ENCODE data around the gene ADAT3.
"Not testable (repeated sequence)": the region's sequence is repeated elsewhere in the genome, so short reads cannot be mapped to it uniquely, and the experiment has no call there.

Gene ADAT3

DNA sequence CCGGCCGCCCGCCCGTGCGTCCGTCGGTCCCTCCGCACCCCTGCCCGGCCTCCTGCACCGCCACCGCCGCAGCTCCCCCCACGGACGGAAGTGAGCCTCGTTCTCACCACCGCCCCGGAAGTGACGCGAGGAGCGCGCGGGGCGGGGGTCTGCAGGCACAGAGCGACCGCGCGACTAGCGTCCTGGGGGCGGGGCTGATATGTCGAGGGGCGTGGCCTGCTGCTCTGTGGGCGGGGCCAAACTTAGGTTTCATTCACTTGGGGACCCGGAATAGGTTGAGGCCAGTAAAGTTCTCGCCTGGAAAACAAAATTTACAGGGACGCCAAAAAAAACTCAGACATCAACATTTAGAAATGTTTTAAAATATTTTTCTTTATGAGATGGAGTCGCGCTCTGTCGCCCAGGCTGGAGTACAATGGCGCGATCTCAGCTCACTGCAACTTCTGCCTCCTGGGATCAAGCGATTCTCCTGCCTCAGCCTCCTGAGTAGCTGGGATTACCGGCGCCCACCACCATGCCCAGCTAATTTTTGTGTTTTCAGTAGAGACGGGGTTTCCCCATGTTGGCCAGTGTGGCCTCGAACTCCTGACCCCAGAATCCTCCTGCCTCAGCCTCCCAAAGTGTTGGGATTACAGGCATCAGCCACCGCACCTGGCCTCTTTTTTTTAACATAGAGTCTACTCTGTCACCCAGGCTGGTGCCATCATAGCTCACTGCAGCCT lies 19.6 kb upstream of the ADAT3 start, which contains the start of gene ABHD17A:
Gene ABHD17A, minus strand, starts transcription at position 99 of the 722 bp plus-strand sequence. CDS start 3,930 bp downstream, outside the sequence.
- H3K4me2 ChIP-seq (ENCODE audit: low read length, poor library complexity, severe bottlenecking) = peak within 1 kb of the TSS; percentile 68
- peak within 1 kb of the TSS; percentile 7 for H3K27ac ChIP-seq (ENCODE audit: low read length, poor library complexity, severe bottlenecking)
- peak within 1 kb of the TSS; percentile 94 for H3K9ac ChIP-seq (ENCODE audit: low read length)
- H2AFZ ChIP-seq (ENCODE audit: low read depth, low read length); H2BK15ac ChIP-seq (ENCODE audit: low read depth, poor library complexity, severe bottlenecking); H3K27me3 ChIP-seq (ENCODE audit: control insufficient read depth in 1 of 2, insufficient read depth in 1 of 2, low read length in 2 of 2); H3K79me1 ChIP-seq (replicated peaks; ENCODE audit: low read length, poor library complexity, severe bottlenecking); H4K8ac ChIP-seq (ENCODE audit: low read length); H2AK5ac ChIP-seq (ENCODE audit: low read length, severe bottlenecking); H3K9me3 ChIP-seq (ENCODE audit: control insufficient read depth, low read length); H2BK5ac ChIP-seq (ENCODE audit: low read depth, low read length, poor library complexity, severe bottlenecking): not testable (repeated sequence)
- H2BK120ac ChIP-seq (ENCODE audit: low read depth, low read length) = peak within 1 kb of the TSS; percentile 68
- DNase-seq = peak; percentile 91
- H3K18ac ChIP-seq (ENCODE audit: low read depth in 1 of 2, low read length in 2 of 2) = peak within 1 kb of the TSS; percentile 80 to 91
- peak within 1 kb of the TSS in 1 of 2 experiments; percentile 87 for H3K14ac ChIP-seq (ENCODE audit: low read length in 2 of 2)
- peak within 1 kb of the TSS; percentile 76 for H4K91ac ChIP-seq (ENCODE audit: low read length)
- peak within 1 kb of the TSS; percentile 90 to 91 for H3K4me3 ChIP-seq (ENCODE audit: insufficient read depth in 1 of 2, low read depth in 1 of 2, low read length in 2 of 2)
- H3K23ac ChIP-seq (ENCODE audit: low read length in 2 of 2) = peak within 1 kb of the TSS in 1 of 2 experiments; percentile 85
- peaks cover 29% of the 10 kb centered on the region for H3K4me1 ChIP-seq (ENCODE audit: control insufficient read depth, insufficient read depth, low read depth, low read length)
- peak within 1 kb of the TSS in 1 of 2 experiments; percentile 25 for H2BK12ac ChIP-seq (ENCODE audit: low read length in 2 of 2)
- 26% methylated on average over 39 of the region's 46 CpGs for WGBS
- peak within 1 kb of the TSS; percentile 89 to 98 for H3K4ac ChIP-seq (ENCODE audit: low read depth in 1 of 2, low read length in 2 of 2)
- H3K36me3 ChIP-seq (ENCODE audit: control insufficient read depth in 1 of 2, insufficient read depth in 2 of 2, low read depth in 1 of 2, low read length in 2 of 2) = peaks cover 0 to 19% of the 10 kb centered on the region in 2 experiments

DNA sequence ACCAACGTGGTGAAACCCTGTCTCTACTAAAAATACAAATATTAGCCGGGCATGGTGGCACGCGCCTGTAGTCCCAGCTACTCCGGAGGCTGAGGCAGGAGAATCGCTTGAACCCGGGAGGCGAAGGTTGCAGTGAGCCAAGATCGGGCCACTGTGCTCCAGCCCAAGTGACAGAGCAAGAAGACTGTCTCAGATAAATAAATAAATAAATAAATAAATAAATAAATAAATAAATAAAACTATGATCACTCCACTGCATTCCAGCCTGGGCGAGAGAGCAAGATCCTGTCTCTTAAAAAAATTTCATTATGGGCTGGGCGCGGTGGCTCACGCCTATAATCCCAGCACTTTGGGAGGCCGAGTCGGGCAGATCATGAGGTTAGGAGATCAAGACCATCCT lies 18.8 kb upstream of the ADAT3 start:
- H3K9ac ChIP-seq (ENCODE audit: low read length); H3K27me3 ChIP-seq (ENCODE audit: control insufficient read depth in 1 of 2, insufficient read depth in 1 of 2, low read length in 2 of 2); H4K8ac ChIP-seq (ENCODE audit: low read length); H2AK5ac ChIP-seq (ENCODE audit: low read length, severe bottlenecking); H4K91ac ChIP-seq (ENCODE audit: low read length); H3K9me3 ChIP-seq (ENCODE audit: control insufficient read depth, low read length); H3K14ac ChIP-seq (ENCODE audit: low read length in 2 of 2); H3K4me2 ChIP-seq (ENCODE audit: low read length, poor library complexity, severe bottlenecking); H3K27ac ChIP-seq (ENCODE audit: low read length, poor library complexity, severe bottlenecking); H3K23ac ChIP-seq (ENCODE audit: low read length in 2 of 2); H2BK15ac ChIP-seq (ENCODE audit: low read depth, poor library complexity, severe bottlenecking); H2BK120ac ChIP-seq (ENCODE audit: low read depth, low read length); H3K79me1 ChIP-seq (replicated peaks; ENCODE audit: low read length, poor library complexity, severe bottlenecking); DNase-seq; H2AFZ ChIP-seq (ENCODE audit: low read depth, low read length); H3K4ac ChIP-seq (ENCODE audit: low read depth in 1 of 2, low read length in 2 of 2); H3K18ac ChIP-seq (ENCODE audit: low read depth in 1 of 2, low read length in 2 of 2); H3K4me3 ChIP-seq (ENCODE audit: insufficient read depth in 1 of 2, low read depth in 1 of 2, low read length in 2 of 2); H2BK5ac ChIP-seq (ENCODE audit: low read depth, low read length, poor library complexity, severe bottlenecking); H2BK12ac ChIP-seq (ENCODE audit: low read length in 2 of 2): not testable (repeated sequence)
- peaks cover 27% of the 10 kb centered on the region for H3K4me1 ChIP-seq (ENCODE audit: control insufficient read depth, insufficient read depth, low read depth, low read length)
- WGBS = 97% methylated on average over 14 of the region's 15 CpGs
- peaks cover 0 to 13% of the 10 kb centered on the region in 2 experiments for H3K36me3 ChIP-seq (ENCODE audit: control insufficient read depth in 1 of 2, insufficient read depth in 2 of 2, low read depth in 1 of 2, low read length in 2 of 2)

- Histone ChIP-seq H3K9me3 (ENCODE audit: control insufficient read depth, low read length) (no peaks in the 10 kb centered on the region), H3K4me1 (ENCODE audit: control insufficient read depth, insufficient read depth, low read depth, low read length) (peaks cover 11% of the 10 kb centered on the region), H3K9ac (ENCODE audit: low read length) (no peak overlapping the region), H3K4me2 (ENCODE audit: low read length, poor library complexity, severe bottlenecking) (no peak overlapping the region), H2BK120ac (ENCODE audit: low read depth, low read length) (no peak overlapping the region), H3K23ac (ENCODE audit: low read length in 2 of 2) (no peak overlapping the region), H3K79me1 (replicated peaks; ENCODE audit: low read length, poor library complexity, severe bottlenecking) (no peaks in the 10 kb centered on the region), H3K27me3 (ENCODE audit: control insufficient read depth in 1 of 2, insufficient read depth in 1 of 2, low read length in 2 of 2) (no peaks in the 10 kb centered on the region), H4K8ac (ENCODE audit: low read length) (no peak overlapping the region), H3K27ac (ENCODE audit: low read length, poor library complexity, severe bottlenecking) (no peak overlapping the region), H2BK5ac (ENCODE audit: low read depth, low read length, poor library complexity, severe bottlenecking) (no peak overlapping the region), H2AFZ (ENCODE audit: low read depth, low read length) (no peak overlapping the region), H3K14ac (ENCODE audit: low read length in 2 of 2) (no peak overlapping the region), H2BK15ac (ENCODE audit: low read depth, poor library complexity, severe bottlenecking) (no peak overlapping the region), H3K36me3 (ENCODE audit: control insufficient read depth in 1 of 2, insufficient read depth in 2 of 2, low read depth in 1 of 2, low read length in 2 of 2) (peaks cover 0 to 4% of the 10 kb centered on the region in 2 experiments), H3K4me3 (ENCODE audit: insufficient read depth in 1 of 2, low read depth in 1 of 2, low read length in 2 of 2) (no peak overlapping the region), H3K18ac (ENCODE audit: low read depth in 1 of 2, low read length in 2 of 2) (no peak overlapping the region), H2BK12ac (ENCODE audit: low read length in 2 of 2) (no peak overlapping the region), H3K4ac (ENCODE audit: low read depth in 1 of 2, low read length in 2 of 2) (no peak overlapping the region), H4K91ac (ENCODE audit: low read length) (no peak overlapping the region), H2AK5ac (ENCODE audit: low read length, severe bottlenecking) (no peak overlapping the region)
- DNase-seq = no peak
- 89% methylated on average over 3 of the region's 5 CpGs for WGBS
Observed at GRCh38 chr19:1888385-1888784, 16.8 kb upstream of the ADAT3 start.

DNA sequence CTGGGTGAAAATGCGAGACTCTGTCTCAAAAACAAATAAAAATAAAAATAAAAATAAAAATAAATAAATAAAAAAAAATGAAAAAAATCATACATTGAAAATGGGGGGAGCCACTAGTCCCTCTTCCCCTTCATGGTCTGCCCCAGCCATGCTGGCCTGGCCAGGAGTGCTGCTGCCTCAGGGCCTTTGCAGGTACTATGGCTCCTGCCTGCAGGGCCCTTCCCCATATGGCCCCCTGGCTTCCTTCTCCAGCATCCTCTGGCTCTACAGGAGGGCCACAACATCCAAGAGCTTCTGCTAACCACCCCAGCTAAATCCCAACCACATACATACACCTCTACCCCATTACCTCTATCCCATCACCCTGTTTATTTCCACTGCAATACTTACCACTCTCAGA lies 15.3 kb upstream of the ADAT3 start:
- WGBS = no CpG with 5 or more reads among the region's 1 CpG

More for the DNA sequence above, 15.3 kb upstream of the ADAT3 start:
- H2AK5ac ChIP-seq (ENCODE audit: low read length, severe bottlenecking) = no peak overlapping the region
- no peaks in the 10 kb centered on the region for H3K79me1 ChIP-seq (replicated peaks; ENCODE audit: low read length, poor library complexity, severe bottlenecking)
- DNase-seq = no peak
- H3K27me3 ChIP-seq (ENCODE audit: control insufficient read depth in 1 of 2, insufficient read depth in 1 of 2, low read length in 2 of 2) = no peaks in the 10 kb centered on the region
- no peaks in the 10 kb centered on the region for H3K9me3 ChIP-seq (ENCODE audit: control insufficient read depth, low read length)
- H3K4me2 ChIP-seq (ENCODE audit: low read length, poor library complexity, severe bottlenecking) = no peak overlapping the region
- no peak overlapping the region for H4K91ac ChIP-seq (ENCODE audit: low read length)
- H3K4ac ChIP-seq (ENCODE audit: low read depth in 1 of 2, low read length in 2 of 2) = no peak overlapping the region
- H2BK12ac ChIP-seq (ENCODE audit: low read length in 2 of 2) = no peak overlapping the region
- H3K18ac ChIP-seq (ENCODE audit: low read depth in 1 of 2, low read length in 2 of 2) = no peak overlapping the region
- no peak overlapping the region for H3K23ac ChIP-seq (ENCODE audit: low read length in 2 of 2)
- no peak overlapping the region for H3K14ac ChIP-seq (ENCODE audit: low read length in 2 of 2)
- H3K27ac ChIP-seq (ENCODE audit: low read length, poor library complexity, severe bottlenecking) = no peak overlapping the region
- no peak overlapping the region for H2BK120ac ChIP-seq (ENCODE audit: low read depth, low read length)
- no peak overlapping the region for H3K9ac ChIP-seq (ENCODE audit: low read length)
- no peaks in the 10 kb centered on the region for H3K36me3 ChIP-seq (ENCODE audit: control insufficient read depth in 1 of 2, insufficient read depth in 2 of 2, low read depth in 1 of 2, low read length in 2 of 2)
- H3K4me3 ChIP-seq (ENCODE audit: insufficient read depth in 1 of 2, low read depth in 1 of 2, low read length in 2 of 2) = no peak overlapping the region
- no peak overlapping the region for H2BK5ac ChIP-seq (ENCODE audit: low read depth, low read length, poor library complexity, severe bottlenecking)
- H4K8ac ChIP-seq (ENCODE audit: low read length) = no peak overlapping the region
- H2BK15ac ChIP-seq (ENCODE audit: low read depth, poor library complexity, severe bottlenecking) = no peak overlapping the region
- H2AFZ ChIP-seq (ENCODE audit: low read depth, low read length) = no peak overlapping the region
- no peaks in the 10 kb centered on the region for H3K4me1 ChIP-seq (ENCODE audit: control insufficient read depth, insufficient read depth, low read depth, low read length)

Data from mesenchymal stem cell (in vitro differentiated cells and primary cell).